GM12878 (cell line): ENCODE data around the gene PNMA6E.

ENCODE experiments used
- ATF7 ChIP-seq: fragments of 450-650 bp; IDR thresholded peaks from 2 replicates; pipeline ENCODE4 v1.6.1; 2016; ENCODE audit warnings: low read depth, mild to moderate bottlenecking
- CTCF ChIP-seq, 3 experiments: IDR thresholded peaks in 2 of 3; conservative IDR thresholded peaks in 1 of 3; 2 replicates each; pipeline ENCODE4 v1.5.1; 2011; ENCODE audit warnings: low read depth in 3 of 3, low read length in 3 of 3, mild to moderate bottlenecking in 3 of 3, control low read depth in 2 of 3, moderate library complexity in 2 of 3, inconsistent platforms in 1 of 3, mixed read lengths in 1 of 3; ENCODE audit not compliant: control insufficient read depth in 2 of 3, insufficient read depth in 1 of 3; ENCODE audit errors: extremely low read depth in 1 of 3
- ETV6 ChIP-seq, 2 experiments: fragments of 450-650 bp in 1 of 2; IDR thresholded peaks in 1 of 2; conservative IDR thresholded peaks in 1 of 2; 2 replicates each; pipeline ENCODE4 v1.6.1; 2014; ENCODE audit warnings: antibody characterized with exemption in 1 of 2, borderline replicate concordance in 1 of 2, low read depth in 1 of 2, mild to moderate bottlenecking in 1 of 2, moderate library complexity in 1 of 2
- FOXM1 ChIP-seq: IDR thresholded peaks from 2 replicates; pipeline ENCODE4 v1.6.1; 2012; ENCODE audit warnings: low read depth, mild to moderate bottlenecking, inconsistent platforms, low read length, moderate library complexity
- NFYA ChIP-seq: IDR thresholded peaks from 2 replicates; pipeline ENCODE4 v1.6.1; 2011; ENCODE audit warnings: low read depth, mild to moderate bottlenecking, low read length, improper control_type of control experiment, borderline replicate concordance
- NRF1 ChIP-seq: conservative IDR thresholded peaks from 2 replicates; pipeline ENCODE4 v1.6.1; 2011; ENCODE audit warnings: mild to moderate bottlenecking, low read depth, low read length, improper control_type of control experiment
- POLR2AphosphoS5 ChIP-seq: IDR thresholded peaks from 2 replicates; pipeline ENCODE4 v1.6.1; 2011; ENCODE audit warnings: mild to moderate bottlenecking, low read length, inconsistent platforms
- RAD51 ChIP-seq: fragments of 450-650 bp; IDR thresholded peaks from 2 replicates; pipeline ENCODE4 v1.6.1; 2016; ENCODE audit warnings: moderate library complexity, mild to moderate bottlenecking, inconsistent platforms
- REST ChIP-seq: IDR thresholded peaks from 2 replicates; pipeline ENCODE4 v1.6.1; 2012; ENCODE audit warnings: mild to moderate bottlenecking, low read depth, low read length
- SP1 ChIP-seq: IDR thresholded peaks from one replicate; pipeline ENCODE4 v1.6.1; 2011; ENCODE audit warnings: low read depth, low read length
- STAT3 ChIP-seq: IDR thresholded peaks from 2 replicates; pipeline ENCODE4 v1.6.1; 2011; ENCODE audit warnings: low read depth, low read length, improper control_type of control experiment
- ZNF274 ChIP-seq: IDR thresholded peaks from one replicate; pipeline ENCODE4 v1.8.0; 2011; ENCODE audit not compliant: insufficient read length, insufficient read depth
- ZZZ3 ChIP-seq: IDR thresholded peaks from 2 replicates; pipeline ENCODE4 v1.6.1; 2011; ENCODE audit warnings: low read depth; ENCODE audit not compliant: control insufficient read depth, insufficient read length

- TF ChIP-seq FOXM1 (no peak), ETV6 (conservative IDR thresholded peaks at IDR 0.05 in 1 of 2, IDR thresholded peaks at IDR 0.05 in 1 of 2; ENCODE audit: borderline replicate concordance in 1 of 2, low read depth in 1 of 2) (no peak), POLR2AphosphoS5 (no peak), SP1 (no peak), RAD51 (no peak), CTCF (IDR thresholded peaks at IDR 0.05 in 2 of 3, conservative IDR thresholded peaks at IDR 0.05 in 1 of 3; ENCODE audit: control insufficient read depth in 2 of 3, extremely low read depth in 1 of 3, insufficient read depth in 1 of 3, low read depth in 3 of 3, low read length in 3 of 3) (no peak), STAT3 (no peak), ZZZ3 (no peak), NFYA (no peak), NRF1 (no peak), ZNF274 (no peak), REST (no peak), ATF7 (no peak)
Measured at GRCh38 chrX:153433161-153433680, 32.1 kb upstream of the PNMA6E start.
